ENCODE results near the gene DNAH17. TPM values are rescaled to one million over a fixed set of nuclear protein-coding genes. Genes with fewer than 3 reads are reported as not detected.
A peak's percentile ranks its signal among the peaks of the same experiment; 100 is the strongest.

Gene DNAH17
- total and polyA plus RNA-seq, 2 of the 13 experiments (the other 11 are each of a cell fraction or from before 2014, with no cell fraction given) = 0.86 to 1.6 TPM

DNA sequence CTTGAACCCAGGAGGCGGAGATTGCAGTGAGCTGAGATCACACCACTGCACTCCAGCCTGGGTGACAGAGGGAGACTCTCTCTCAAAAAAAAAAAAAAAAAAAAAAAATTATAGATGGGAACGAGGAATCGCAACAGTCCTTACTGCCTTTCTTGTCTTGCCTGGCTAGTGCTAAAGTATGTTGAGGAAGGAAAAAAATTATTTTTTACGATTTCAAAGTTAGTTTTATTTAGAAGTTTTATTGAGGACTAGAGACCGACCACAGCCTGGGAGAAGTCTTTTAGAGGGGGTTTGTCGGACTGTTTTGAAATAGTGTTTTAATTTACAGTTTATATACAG, 15.8 kb upstream of the DNAH17 start:
- in situ Hi-C loops (cut with HindIII; ENCODE audit: extremely low pct_ligation_motif_present, low pct_unique_long_range_greater_than_20kb) (no loop called here), intact Hi-C loops (cut with micrococcal nuclease; ENCODE audit: unreplicated experiment) (loop anchor here (1.0 to 5.0 kb wide), 2 partner anchors 8 to 36 kb away; no protein-coding TSS in a partner anchor)
- H3K4me2 ChIP-seq (ENCODE audit: low read depth, low read length) = no peak overlapping the region
- WGBS (ENCODE audit: low lambda C conversion rate) = 72% methylated on average over 6 of the region's 6 CpGs
- no peaks in the 10 kb centered on the region for H3K79me2 ChIP-seq (ENCODE audit: insufficient read depth, low read length)
- DNase-seq (ENCODE audit: low spot score) (no peak), FAIRE-seq (no peak), ATAC-seq (no peak)
- no peaks in the 10 kb centered on the region for H4K20me1 ChIP-seq (ENCODE audit: insufficient read depth, low read length)
- H3K9me3 ChIP-seq (ENCODE audit: low read length) = no peaks in the 10 kb centered on the region
- H2AFZ ChIP-seq (ENCODE audit: low read length) = no peak overlapping the region
- H3K27me3 ChIP-seq (ENCODE audit: control insufficient read depth in 1 of 2, insufficient read depth in 2 of 2, low read length in 2 of 2) = no peaks in the 10 kb centered on the region
- ChIA-PET CTCF (ENCODE audit: low intra/inter-chr PET ratio, low total read pairs) (interaction anchor here (1.4 to 1.6 kb wide), 2 partner anchors 8 to 115 kb away, joined by 3 to 4 read pairs; no protein-coding TSS in a partner anchor), POLR2A (interaction anchor here (0.7 to 2.1 kb wide), 13 partner anchors 9 to 433 kb away, joined by 3 to 134 read pairs (median 5); no protein-coding TSS in a partner anchor)
- BruUV-seq (replicated peaks) = no TSS peak
- TF ChIP-seq ZNF670 (CRISPR knock-in tag; IDR thresholded peaks at IDR 0.05; ENCODE audit: borderline replicate concordance) (0 out of 2 replicates have a peak, but pooled peaks have one; percentile 43), CREB1 (IDR thresholded peaks at IDR 0.05) (no peak), CREB1 (CRISPR knock-in tag; IDR thresholded peaks at IDR 0.05) (no peak)
- H3K36me3 ChIP-seq (replicated peaks in 1 of 2; ENCODE audit: control insufficient read depth in 1 of 2, insufficient read depth in 2 of 2, low read length in 2 of 2) = no peaks in the 10 kb centered on the region
- no peak overlapping the region for H3K9ac ChIP-seq (ENCODE audit: insufficient read depth, low read depth, low read length)
- no peak overlapping the region for H3K4me3 ChIP-seq (replicated peaks in 1 of 3; ENCODE audit: insufficient read depth in 1 of 3, low read depth in 2 of 3, low read length in 3 of 3)
- peak overlapping the region; percentile 78 for H3K27ac ChIP-seq (ENCODE audit: extremely low read length, insufficient read depth, low read length)
- peaks cover 96% of the 10 kb centered on the region for H3K4me1 ChIP-seq (ENCODE audit: insufficient read depth, low read length)

DNA sequence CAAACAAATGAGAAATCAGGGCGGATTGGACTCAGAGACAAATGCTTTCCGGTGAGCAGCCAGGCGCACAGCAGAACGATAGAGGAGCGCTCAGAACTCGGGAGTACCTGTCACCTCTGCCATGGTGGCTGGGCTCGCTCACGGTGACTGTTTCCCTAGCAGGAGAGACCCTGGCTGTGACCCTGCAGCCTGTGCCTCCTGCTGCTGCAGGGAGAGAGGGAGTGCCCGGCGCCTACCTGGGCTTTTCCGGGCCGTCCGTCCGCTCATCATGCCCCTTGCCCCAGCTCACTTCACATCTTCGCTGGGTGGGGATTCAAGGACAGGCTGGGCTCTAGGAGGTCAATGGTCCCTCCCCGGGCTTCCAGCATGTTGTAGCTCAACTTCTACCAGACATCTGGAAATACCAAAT, 14.1 kb upstream of the DNAH17 start:
- BruUV-seq (replicated peaks) = no TSS peak
- H4K20me1 ChIP-seq (ENCODE audit: insufficient read depth, low read length) = no peaks in the 10 kb centered on the region
- WGBS (ENCODE audit: low lambda C conversion rate) = 84% methylated on average over 16 of the region's 16 CpGs
- FAIRE-seq (no peak), ATAC-seq (no peak), DNase-seq (ENCODE audit: low spot score) (no peak)
- no peak overlapping the region for H3K9ac ChIP-seq (ENCODE audit: insufficient read depth, low read depth, low read length)
- H3K4me2 ChIP-seq (ENCODE audit: low read depth, low read length) = peak overlapping the region; percentile 19; the same call in 1 of the 2 replicates
- peaks cover 96% of the 10 kb centered on the region for H3K4me1 ChIP-seq (ENCODE audit: insufficient read depth, low read length)
- no peaks in the 10 kb centered on the region for H3K27me3 ChIP-seq (ENCODE audit: control insufficient read depth in 1 of 2, insufficient read depth in 2 of 2, low read length in 2 of 2)
- no peak overlapping the region for H3K27ac ChIP-seq (ENCODE audit: extremely low read length, insufficient read depth, low read length)
- H3K4me3 ChIP-seq (replicated peaks in 1 of 3; ENCODE audit: insufficient read depth in 1 of 3, low read depth in 2 of 3, low read length in 3 of 3) = peak overlapping the region in 1 of 3 experiments; percentile 15; a peak in 1 of 6 replicates
- POLR2A ChIA-PET = interaction anchor here (1.7 to 1.8 kb wide), 2 partner anchors 15 to 435 kb away, joined by 10 to 16 read pairs; no protein-coding TSS in a partner anchor
- no peaks in the 10 kb centered on the region for H3K36me3 ChIP-seq (replicated peaks in 1 of 2; ENCODE audit: control insufficient read depth in 1 of 2, insufficient read depth in 2 of 2, low read length in 2 of 2)
- H2AFZ ChIP-seq (ENCODE audit: low read length) = no peak overlapping the region
- no peaks in the 10 kb centered on the region for H3K9me3 ChIP-seq (ENCODE audit: low read length)
- in situ Hi-C loops (cut with HindIII; ENCODE audit: extremely low pct_ligation_motif_present, low pct_unique_long_range_greater_than_20kb) = no loop called here
- intact Hi-C loops (cut with micrococcal nuclease; ENCODE audit: unreplicated experiment) = loop anchor here (5.0 kb wide), 1 partner anchor 34 kb away; no protein-coding TSS in a partner anchor
- H3K79me2 ChIP-seq (ENCODE audit: insufficient read depth, low read length) = no peaks in the 10 kb centered on the region
- CTCF ChIA-PET (ENCODE audit: low intra/inter-chr PET ratio, low total read pairs) = interaction anchor here (1.6 kb wide), 1 partner anchor 117 kb away, joined by 4 read pairs; no protein-coding TSS in a partner anchor
- TF ChIP-seq ZNF160 (CRISPR knock-in tag; IDR thresholded peaks at IDR 0.05) (no peak), ZNF350 (CRISPR knock-in tag; IDR thresholded peaks at IDR 0.05; ENCODE audit: borderline replicate concordance, low read depth) (no peak), NCOR1 (IDR thresholded peaks at IDR 0.05; ENCODE audit: borderline replicate concordance, low read length) (peak; percentile 19; the same call in 1 of the 2 replicates), CBFB (CRISPR knock-in tag; IDR thresholded peaks at IDR 0.05) (no peak), RXRA (CRISPR knock-in tag; IDR thresholded peaks at IDR 0.05) (0 out of 2 replicates have a peak, but pooled peaks have one; percentile 14)
- TF ChIP-seq, protein P1, sequence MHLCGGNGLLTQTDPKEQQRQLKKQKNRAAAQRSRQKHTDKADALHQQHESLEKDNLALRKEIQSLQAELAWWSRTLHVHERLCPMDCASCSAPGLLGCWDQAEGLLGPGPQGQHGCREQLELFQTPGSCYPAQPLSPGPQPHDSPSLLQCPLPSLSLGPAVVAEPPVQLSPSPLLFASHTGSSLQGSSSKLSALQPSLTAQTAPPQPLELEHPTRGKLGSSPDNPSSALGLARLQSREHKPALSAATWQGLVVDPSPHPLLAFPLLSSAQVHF (CRISPR knock-in tag; IDR thresholded peaks at IDR 0.05) = no peak
- TF ChIP-seq, protein P2, sequence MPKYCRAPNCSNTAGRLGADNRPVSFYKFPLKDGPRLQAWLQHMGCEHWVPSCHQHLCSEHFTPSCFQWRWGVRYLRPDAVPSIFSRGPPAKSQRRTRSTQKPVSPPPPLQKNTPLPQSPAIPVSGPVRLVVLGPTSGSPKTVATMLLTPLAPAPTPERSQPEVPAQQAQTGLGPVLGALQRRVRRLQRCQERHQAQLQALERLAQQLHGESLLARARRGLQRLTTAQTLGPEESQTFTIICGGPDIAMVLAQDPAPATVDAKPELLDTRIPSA (CRISPR knock-in tag; IDR thresholded peaks at IDR 0.05; ENCODE audit: borderline replicate concordance) = no peak
- TF ChIP-seq, protein P3, sequence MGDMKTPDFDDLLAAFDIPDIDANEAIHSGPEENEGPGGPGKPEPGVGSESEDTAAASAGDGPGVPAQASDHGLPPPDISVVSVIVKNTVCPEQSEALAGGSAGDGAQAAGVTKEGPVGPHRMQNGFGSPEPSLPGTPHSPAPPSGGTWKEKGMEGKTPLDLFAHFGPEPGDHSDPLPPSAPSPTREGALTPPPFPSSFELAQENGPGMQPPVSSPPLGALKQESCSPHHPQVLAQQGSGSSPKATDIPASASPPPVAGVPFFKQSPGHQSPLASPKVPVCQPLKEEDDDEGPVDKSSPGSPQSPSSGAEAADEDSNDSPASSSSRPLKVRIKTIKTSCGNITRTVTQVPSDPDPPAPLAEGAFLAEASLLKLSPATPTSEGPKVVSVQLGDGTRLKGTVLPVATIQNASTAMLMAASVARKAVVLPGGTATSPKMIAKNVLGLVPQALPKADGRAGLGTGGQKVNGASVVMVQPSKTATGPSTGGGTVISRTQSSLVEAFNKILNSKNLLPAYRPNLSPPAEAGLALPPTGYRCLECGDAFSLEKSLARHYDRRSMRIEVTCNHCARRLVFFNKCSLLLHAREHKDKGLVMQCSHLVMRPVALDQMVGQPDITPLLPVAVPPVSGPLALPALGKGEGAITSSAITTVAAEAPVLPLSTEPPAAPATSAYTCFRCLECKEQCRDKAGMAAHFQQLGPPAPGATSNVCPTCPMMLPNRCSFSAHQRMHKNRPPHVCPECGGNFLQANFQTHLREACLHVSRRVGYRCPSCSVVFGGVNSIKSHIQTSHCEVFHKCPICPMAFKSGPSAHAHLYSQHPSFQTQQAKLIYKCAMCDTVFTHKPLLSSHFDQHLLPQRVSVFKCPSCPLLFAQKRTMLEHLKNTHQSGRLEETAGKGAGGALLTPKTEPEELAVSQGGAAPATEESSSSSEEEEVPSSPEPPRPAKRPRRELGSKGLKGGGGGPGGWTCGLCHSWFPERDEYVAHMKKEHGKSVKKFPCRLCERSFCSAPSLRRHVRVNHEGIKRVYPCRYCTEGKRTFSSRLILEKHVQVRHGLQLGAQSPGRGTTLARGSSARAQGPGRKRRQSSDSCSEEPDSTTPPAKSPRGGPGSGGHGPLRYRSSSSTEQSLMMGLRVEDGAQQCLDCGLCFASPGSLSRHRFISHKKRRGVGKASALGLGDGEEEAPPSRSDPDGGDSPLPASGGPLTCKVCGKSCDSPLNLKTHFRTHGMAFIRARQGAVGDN (CRISPR knock-in tag; IDR thresholded peaks at IDR 0.05) = peak; percentile 28

Data from HepG2 (cell line).